Right cardiac atrium (tissue), 5 donors: ENCODE data around the gene PSMD5. TPM values are rescaled to one million over a fixed set of nuclear protein-coding genes. Genes with fewer than 3 reads are reported as not detected.

Experiments
- ATAC-seq, 2 donors: fragments of 200-7000 bp; cut with Tn5 transposase; one replicate each; pipeline versions ENCODE4 v1.8.0 to v1.9.1; 2020; ENCODE audit warnings: moderate library complexity in 2 of 2, mild to moderate bottlenecking in 1 of 2
- DNase-seq, 3 donors: peaks; one replicate each; pipeline ENCODE4 v3.0.0-alpha.2; 2020
- H3K27ac ChIP-seq: one replicate; pipeline ENCODE4 v1.5.1; 2013; ENCODE audit warnings: mild to moderate bottlenecking, low read length, control low read depth, moderate library complexity
- H3K27me3 ChIP-seq: one replicate; pipeline ENCODE4 v1.6.1; 2013; ENCODE audit not compliant: control insufficient read depth, insufficient read depth
- H3K4me1 ChIP-seq: one replicate; pipeline ENCODE4 v1.6.1; 2013; ENCODE audit warnings: low read length; ENCODE audit not compliant: control insufficient read depth, insufficient read depth
- H3K4me3 ChIP-seq: one replicate; pipeline ENCODE4 v1.5.1; 2013; ENCODE audit warnings: low read length, control low read depth
- H3K9me3 ChIP-seq: one replicate; pipeline ENCODE4 v1.6.1; 2013; ENCODE audit warnings: low read length; ENCODE audit not compliant: control insufficient read depth
- WGBS: extraction: QIAGEN DNeasy Blood & Tissue Kit; methylation state at CpG from one replicate; pipeline ENCODE4 v1.1.7; 2013; 5-methylcytosine and 5-hydroxymethylcytosine counted together
- intact Hi-C, 4 donors: fragments of 100-400 bp; cut with DNase I; formaldehyde crosslinking; loops; one replicate each; pipeline versions ENCODE4 v1.11.0 to v1.14.0; 2022 to 2023
- polyA plus RNA-seq: library from polyadenylated mRNA; stranded (reverse); fragments of 200-250 nt; gene quantifications from one replicate; pipeline ENCODE4 v1.2.3, GENCODE V29; 2013
- total RNA-seq, 4 donors: library from RNA; stranded (reverse); fragmentation: NEBNext Ultra II Directional; extraction: Animal tissue kit (Norgen Biotek cat#: 25700); gene quantifications; one replicate each; pipeline ENCODE4 v1.2.1, GENCODE V29; 2021
- donor health status: healthy with polysubstance abuse.
- donor health status: DM: no; HTN: yes; CAD: no.
- donor health status: DM: no; HTN: no; CAD: no.
- donor health status: DM: no; HTN: yes; CAD: no; lungs with severe emphysema.
- donor health status: DM: yes; HTN: yes; CAD: no.

Gene PSMD5
- total and polyA plus RNA-seq, 5 donors, result 8.7 to 26.0 (median 22.1) TPM

- intact Hi-C loops, result loop anchor here in 3 of 4 donors (5.0 kb wide), 2 partner anchors 53 to 63 kb away; partner anchors contain the start of gene TRAF1 (in 1 of the 3)
- no peak overlapping the region for H3K4me3 ChIP-seq
- H3K27ac ChIP-seq, result no peak overlapping the region
- H3K27me3 ChIP-seq, result no peaks in the 10 kb centered on the region
- ATAC-seq, result no peak
- H3K4me1 ChIP-seq, result peaks cover 3% of the 10 kb centered on the region
- DNase-seq, result no peak
- no peaks in the 10 kb centered on the region for H3K9me3 ChIP-seq
- 89% methylated on average over 10 of the region's 10 CpGs for WGBS
Measured at GRCh38 chr9:120874226-120875194, 31.8 kb upstream of the PSMD5 start.

GRCh38 chr9:120873512-120873911 lies 30.8 kb upstream of the PSMD5 start:
- WGBS, result 79% methylated on average over 4 of the region's 4 CpGs
- Histone ChIP-seq H3K4me3 (no peak overlapping the region), H3K4me1 (peaks cover 3% of the 10 kb centered on the region), H3K9me3 (no peaks in the 10 kb centered on the region), H3K27me3 (no peaks in the 10 kb centered on the region), H3K27ac (no peak overlapping the region)
- DNase-seq (no peak), ATAC-seq (no peak)
- intact Hi-C loops, result loop anchor here in 2 of 4 donors (5.0 kb wide), 2 partner anchors 54 to 64 kb away; partner anchors contain the start of gene TRAF1 (in 1 of the 2)

GRCh38 chr9:120872791-120873502 lies 30.2 kb upstream of the PSMD5 start:
- ATAC-seq (no peak), DNase-seq (no peak)
- Histone ChIP-seq H3K4me1 (peaks cover 3% of the 10 kb centered on the region), H3K27ac (no peak overlapping the region), H3K4me3 (no peak overlapping the region), H3K9me3 (no peaks in the 10 kb centered on the region), H3K27me3 (no peaks in the 10 kb centered on the region)
- intact Hi-C loops, result loop anchor here in 2 of 4 donors (5.0 kb wide), 2 partner anchors 54 to 64 kb away; partner anchors contain the start of gene TRAF1 (in 1 of the 2)
- WGBS, result 92% methylated on average over 3 of the region's 3 CpGs

- Histone ChIP-seq H3K27me3 (no peaks in the 10 kb centered on the region), H3K27ac (no peak overlapping the region), H3K4me3 (no peak overlapping the region), H3K4me1 (no peaks in the 10 kb centered on the region), H3K9me3 (no peaks in the 10 kb centered on the region)
- 78% methylated on average over 9 of the region's 9 CpGs for WGBS
- ATAC-seq (no peak), DNase-seq (no peak)
- intact Hi-C loops, result loop anchor here in 2 of 4 donors (5.0 kb wide), 2 partner anchors 57 to 67 kb away; partner anchors contain the start of gene TRAF1 (in 1 of the 2)
Measured at GRCh38 chr9:120870206-120870605, 27.5 kb upstream of the PSMD5 start.

- DNase-seq (peak in 2 of 3 donors; percentile 58 to 69), ATAC-seq (no peak)
- 89% methylated on average over 10 of the region's 10 CpGs for WGBS
- no peak overlapping the region for H3K4me3 ChIP-seq
- H3K27me3 ChIP-seq, result no peaks in the 10 kb centered on the region
- intact Hi-C loops, result loop anchor here in 2 of 4 donors (5.0 kb wide), 2 partner anchors 58 to 68 kb away; partner anchors contain the start of gene TRAF1 (in 1 of the 2)
- no peaks in the 10 kb centered on the region for H3K4me1 ChIP-seq
- no peak overlapping the region for H3K27ac ChIP-seq
- H3K9me3 ChIP-seq, result no peaks in the 10 kb centered on the region
Measured at GRCh38 chr9:120869726-120870125, 27.0 kb upstream of the PSMD5 start.

- no peaks in the 10 kb centered on the region for H3K4me1 ChIP-seq
- no peak for DNase-seq
- WGBS, result 37% methylated on average over 10 of the region's 10 CpGs
- peak overlapping the region; percentile 61 for H3K4me3 ChIP-seq
- no peaks in the 10 kb centered on the region for H3K9me3 ChIP-seq
- intact Hi-C loops, result no loop called here
- no peak for ATAC-seq
- H3K27me3 ChIP-seq, result no peaks in the 10 kb centered on the region
- H3K27ac ChIP-seq, result peak overlapping the region; percentile 80
Measured at GRCh38 chr9:120869360-120869687, 26.6 kb upstream of the PSMD5 start.

GRCh38 chr9:120868676-120869359 lies 26.1 kb upstream of the PSMD5 start:
- Histone ChIP-seq H3K4me1 (no peaks in the 10 kb centered on the region), H3K27ac (peak overlapping the region; percentile 80), H3K27me3 (no peaks in the 10 kb centered on the region), H3K4me3 (peak overlapping the region; percentile 61), H3K9me3 (no peaks in the 10 kb centered on the region)
- intact Hi-C loops, result no loop called here
- ATAC-seq (peak; percentile 95 to 96), DNase-seq (peak; percentile 96 to 99 (median 98))
- WGBS, result 9% methylated on average over 52 of the region's 52 CpGs

GRCh38 chr9:120868339-120868675 lies 25.6 kb upstream of the PSMD5 start:
- H3K27me3 ChIP-seq, result no peaks in the 10 kb centered on the region
- intact Hi-C loops, result no loop called here
- ATAC-seq (no peak), DNase-seq (no peak)
- no peaks in the 10 kb centered on the region for H3K9me3 ChIP-seq
- H3K27ac ChIP-seq, result peak overlapping the region; percentile 39
- H3K4me1 ChIP-seq, result no peaks in the 10 kb centered on the region
- peak overlapping the region; percentile 32 for H3K4me3 ChIP-seq
- 22% methylated on average over 11 of the region's 11 CpGs for WGBS

GRCh38 chr9:120867676-120868338 lies 25.1 kb upstream of the PSMD5 start:
- ATAC-seq (no peak), DNase-seq (no peak)
- peak overlapping the region; percentile 39 for H3K27ac ChIP-seq
- peak overlapping the region; percentile 32 for H3K4me3 ChIP-seq
- intact Hi-C loops, result no loop called here
- no peaks in the 10 kb centered on the region for H3K4me1 ChIP-seq
- no peaks in the 10 kb centered on the region for H3K9me3 ChIP-seq
- H3K27me3 ChIP-seq, result no peaks in the 10 kb centered on the region
- WGBS, result 84% methylated on average over 15 of the region's 15 CpGs

- 95% methylated on average over 6 of the region's 6 CpGs for WGBS
- intact Hi-C loops, result no loop called here
Measured at GRCh38 chr9:120866651-120867050, 23.9 kb upstream of the PSMD5 start.

More at GRCh38 chr9:120866651-120867050, 23.9 kb upstream of the PSMD5 start:
- H3K27me3 ChIP-seq, result no peaks in the 10 kb centered on the region
- H3K4me3 ChIP-seq, result no peak overlapping the region
- H3K9me3 ChIP-seq, result no peaks in the 10 kb centered on the region
- H3K27ac ChIP-seq, result no peak overlapping the region
- DNase-seq (no peak), ATAC-seq (no peak)
- no peaks in the 10 kb centered on the region for H3K4me1 ChIP-seq
